ENCODE results near the gene ECM2. TPM values are rescaled to one million over a fixed set of nuclear protein-coding genes. Genes with fewer than 3 reads are reported as not detected.

ECM2 gene
- polyA plus RNA-seq, 3 donors from 2014 or later = 0.16 TPM; not detected in 2

DNA sequence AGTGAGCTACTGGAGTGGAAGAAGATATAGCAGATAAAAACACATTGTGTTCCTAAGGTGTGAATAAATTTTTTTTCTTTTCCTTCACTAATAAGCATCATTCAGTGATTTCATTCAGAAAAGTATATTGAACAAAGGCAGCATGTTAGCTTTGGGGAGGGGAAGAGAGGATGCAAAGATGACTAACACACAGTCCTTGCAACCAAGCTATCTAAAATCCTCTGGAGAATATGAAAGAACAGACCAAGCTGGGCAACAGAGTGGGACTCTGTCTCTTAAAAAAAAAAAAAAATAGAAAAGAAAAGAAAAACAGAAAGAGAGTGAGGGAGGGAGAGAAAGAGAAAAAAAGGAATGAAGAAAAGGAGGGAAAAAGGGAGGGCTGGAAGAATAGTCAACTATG lies 89.3 kb downstream of the ECM2 start:
- Mint-ChIP-seq H3K9me3 (no peaks in the 10 kb centered on the region), H3K4me3 (no peak overlapping the region), H3K27me3 (ENCODE audit: low read depth in 3 of 3) (peaks cover 0 to 2% (median 0%) of the 10 kb centered on the region in 3 donors), H3K36me3 (no peaks in the 10 kb centered on the region), H3K4me1 (no peaks in the 10 kb centered on the region), H3K27ac (peak overlapping the region in 1 of 6 donors; percentile 20)
- no peak for DNase-seq

Other genes with a start within 250 kb of the ECM2 start
- gene IARS1, start 242.3 kb downstream of the ECM2 start, polyA plus RNA-seq = 10 to 100 TPM; 34.3 to 69.5 (median 52.9) TPM
- 10 to 100 TPM in 2 of 3 donors, 1 to 10 TPM in 1; 7.7 to 26.3 (median 10.5) TPM for gene NOL8, start 210.6 kb downstream of the ECM2 start, polyA plus RNA-seq
- gene CENPP, start 210.0 kb downstream of the ECM2 start, polyA plus RNA-seq = 1 to 10 TPM; 4.5 to 9.7 (median 4.7) TPM
- gene OGN, start 131.4 kb downstream of the ECM2 start, polyA plus RNA-seq = under 1 TPM in 1 of 3 donors, not detected in 2; 0.13 TPM
- gene OMD, start 111.5 kb downstream of the ECM2 start, polyA plus RNA-seq = under 1 TPM in 1 of 3 donors, not detected in 2; 0.09 TPM
- not detected for gene ASPN, start 53.5 kb downstream of the ECM2 start, polyA plus RNA-seq
- gene IPPK, start 134.1 kb upstream of the ECM2 start, polyA plus RNA-seq = 1 to 10 TPM; 2.6 to 5.4 (median 3.2) TPM
- gene BICD2, start 228.8 kb upstream of the ECM2 start, polyA plus RNA-seq = 10 to 100 TPM in 1 of 3 donors, 1 to 10 TPM in 2; 5.8 to 26.8 (median 8.0) TPM